SK-N-SH (cell line): ENCODE measurements around the gene DGCR2. TPM values are rescaled to one million over a fixed set of nuclear protein-coding genes. Genes with fewer than 3 reads are reported as not detected.

Experiments used
- CTCF ChIA-PET: fragments of 300-600, 350-600 bp; formaldehyde crosslinking; extraction: SDS; loops from one replicate; lab custom pipeline; 2021; lab: Yijun Ruan, JAX
- POLR2A ChIA-PET: fragments of 350-600 bp; sonication (Branson Sonifier 250); formaldehyde crosslinking; extraction: SDS; loops from one replicate; lab custom pipeline; 2020; ENCODE audit warnings: antibody characterized with exemption, inconsistent platforms; lab: Yijun Ruan, JAX
- DNase-seq: peaks from one replicate; pipeline ENCODE4 v3.0.0; 2012
- H2AFZ ChIP-seq: fragments of 200-600 bp; sonication (generic); 2 replicates; pipeline ENCODE4 v1.8.1; 2016; ENCODE audit warnings: antibody characterized with exemption, mild to moderate bottlenecking, low read depth
- H3F3A ChIP-seq: fragments of 200-600 bp; sonication (generic); replicated peaks from 2 replicates; pipeline ENCODE3; 2016; ENCODE audit warnings: antibody characterized with exemption, mild to moderate bottlenecking; ENCODE audit not compliant: insufficient read depth
- H3K27ac ChIP-seq, 2 experiments: fragments of 200-500 bp in 1 of 2; fragments of 200-600 bp in 1 of 2; sonication (Bioruptor generic) in 1 of 2; sonication (generic), shearing (Covaris generic) in 1 of 2; 2 replicates each; pipeline versions ENCODE4 v1.5.1 to v1.6.1; 2014 to 2016; ENCODE audit warnings: low read depth in 2 of 2, inconsistent platforms in 1 of 2, low read length in 1 of 2, mild to moderate bottlenecking in 1 of 2, mixed read lengths in 1 of 2
- H3K27me3 ChIP-seq: fragments of 200-600 bp; sonication (generic), shearing (Covaris generic); 2 replicates; pipeline ENCODE4 v1.6.1; 2016; ENCODE audit warnings: mixed run types; ENCODE audit not compliant: insufficient read depth
- H3K36me3 ChIP-seq, 2 experiments: fragments of 200-500 bp in 1 of 2; fragments of 200-600 bp in 1 of 2; sonication (Bioruptor generic) in 1 of 2; sonication (generic) in 1 of 2; replicated peaks in 1 of 2; 2 replicates each; pipeline versions ENCODE3 to v1.5.1; 2014 to 2016; ENCODE audit warnings: low read length in 1 of 2, mild to moderate bottlenecking in 1 of 2; ENCODE audit not compliant: insufficient read depth in 2 of 2, control insufficient read depth in 1 of 2
- H3K4me1 ChIP-seq, 2 experiments: fragments of 200-500 bp in 1 of 2; fragments of 200-600 bp in 1 of 2; sonication (Bioruptor generic) in 1 of 2; sonication (generic), shearing (Covaris generic) in 1 of 2; 2 replicates each; pipeline versions ENCODE4 v1.5.1 to v1.6.1; 2014 to 2016; ENCODE audit warnings: low read depth in 1 of 2, low read length in 1 of 2, mixed run types in 1 of 2; ENCODE audit not compliant: insufficient read depth in 2 of 2, control insufficient read depth in 1 of 2
- H3K4me2 ChIP-seq: fragments of 200-600 bp; sonication (generic), shearing (Covaris generic); 2 replicates; pipeline ENCODE4 v1.6.1; 2017; ENCODE audit warnings: mixed run types
- H3K4me3 ChIP-seq, 2 experiments: fragments of 200-500 bp in 1 of 2; fragments of 200-600 bp in 1 of 2; sonication (Bioruptor generic) in 1 of 2; sonication (generic), shearing (Covaris generic) in 1 of 2; 2 replicates each; pipeline versions ENCODE4 v1.5.1 to v1.8.1; 2014 to 2016; ENCODE audit warnings: low read depth in 2 of 2, inconsistent platforms in 1 of 2, low read length in 1 of 2, mild to moderate bottlenecking in 1 of 2, mixed read lengths in 1 of 2, moderate library complexity in 1 of 2
- H3K79me2 ChIP-seq: fragments of 200-600 bp; sonication (generic); 2 replicates; pipeline ENCODE4 v1.8.1; 2017; ENCODE audit warnings: mild to moderate bottlenecking; ENCODE audit not compliant: insufficient read depth
- H3K9ac ChIP-seq: fragments of 200-600 bp; sonication (generic); 2 replicates; pipeline ENCODE4 v1.6.1; 2017; ENCODE audit warnings: mixed run types
- H3K9me2 ChIP-seq: fragments of 200-600 bp; sonication (generic); 2 replicates; pipeline ENCODE4 v1.6.1; 2017; ENCODE audit warnings: mixed run types
- H3K9me3 ChIP-seq: fragments of 200-600 bp; sonication (generic); 2 replicates; pipeline ENCODE4 v1.6.1; 2017; ENCODE audit warnings: mixed run types, mild to moderate bottlenecking, moderate library complexity
- H4K20me1 ChIP-seq: fragments of 200-600 bp; sonication (generic); 2 replicates; pipeline ENCODE4 v1.6.1; 2017; ENCODE audit warnings: mild to moderate bottlenecking, mixed run types; ENCODE audit not compliant: insufficient read depth
- CHD2 ChIP-seq: fragments of 150-350 bp; IDR thresholded peaks from 2 replicates; pipeline ENCODE4 v1.6.1; 2018; ENCODE audit warnings: low read length; ENCODE audit not compliant: partially characterized antibody
- ELF1 ChIP-seq: IDR thresholded peaks from 2 replicates; pipeline ENCODE4 v1.4.0; 2012
- EZH2phosphoT487 ChIP-seq: fragments of 200-600 bp; sonication (generic); IDR thresholded peaks from 2 replicates; pipeline ENCODE4 v1.6.1; 2017; ENCODE audit warnings: low read depth, mixed run types, mild to moderate bottlenecking, antibody characterized with exemption, moderate library complexity, borderline replicate concordance
- FOSL2 ChIP-seq: IDR thresholded peaks from 2 replicates; pipeline ENCODE4 v1.4.0; 2012; ENCODE audit warnings: low read depth, mild to moderate bottlenecking, moderate library complexity, borderline replicate concordance
- FOXJ3 ChIP-seq: sonication (generic); formaldehyde crosslinking; IDR thresholded peaks from 2 replicates; pipeline ENCODE4 v1.5.1; 2020; ENCODE audit warnings: mild to moderate bottlenecking, missing genetic modification reagents
- FOXM1 ChIP-seq: IDR thresholded peaks from 2 replicates; pipeline ENCODE4 v1.4.0; 2012; ENCODE audit warnings: low read depth, mild to moderate bottlenecking
- GABPA ChIP-seq: IDR thresholded peaks from 2 replicates; pipeline ENCODE4 v1.4.0; 2012; ENCODE audit warnings: low read depth, mild to moderate bottlenecking
- MAX ChIP-seq: IDR thresholded peaks from 2 replicates; pipeline ENCODE4 v1.4.0; 2012; ENCODE audit warnings: low read depth
- MEF2A ChIP-seq: IDR thresholded peaks from 2 replicates; pipeline ENCODE4 v1.4.0; 2012; ENCODE audit warnings: low read depth, borderline replicate concordance
- NFIC ChIP-seq: IDR thresholded peaks from 2 replicates; pipeline ENCODE4 v1.4.0; 2012; ENCODE audit warnings: borderline replicate concordance
- PBX3 ChIP-seq: IDR thresholded peaks from 2 replicates; pipeline ENCODE4; 2012
- POLR2AphosphoS5 ChIP-seq: IDR thresholded peaks from 2 replicates; pipeline ENCODE4 v1.6.1; 2012; ENCODE audit warnings: low read depth, low read length
- RAD21 ChIP-seq: IDR thresholded peaks from 2 replicates; pipeline ENCODE4 v1.6.1; 2012; ENCODE audit warnings: mild to moderate bottlenecking, low read length
- RCOR1 ChIP-seq: fragments of 150-350 bp; IDR thresholded peaks from 2 replicates; pipeline ENCODE4 v1.6.1; 2017; ENCODE audit warnings: antibody characterized with exemption, low read length
- REST ChIP-seq: IDR thresholded peaks from 2 replicates; pipeline ENCODE4 v1.6.1; 2012; ENCODE audit warnings: mild to moderate bottlenecking, low read depth, low read length, moderate library complexity
- RFX5 ChIP-seq: IDR thresholded peaks from 2 replicates; pipeline ENCODE4 v1.6.1; 2012; ENCODE audit warnings: mild to moderate bottlenecking, improper control_type of control experiment, low read length
- RXRA ChIP-seq: IDR thresholded peaks from 2 replicates; pipeline ENCODE4 v1.4.0; 2012; ENCODE audit warnings: low read depth, mild to moderate bottlenecking, borderline replicate concordance
- SIN3A ChIP-seq: IDR thresholded peaks from 2 replicates; pipeline ENCODE4 v1.6.1; 2012; ENCODE audit warnings: low read depth, mild to moderate bottlenecking, low read length, moderate library complexity, borderline replicate concordance
- TCF12 ChIP-seq: IDR thresholded peaks from 2 replicates; pipeline ENCODE4 v1.4.0; 2012
- YY1 ChIP-seq: IDR thresholded peaks from 2 replicates; pipeline ENCODE4 v1.4.0; 2012; ENCODE audit warnings: low read depth, mild to moderate bottlenecking
- WGBS: methylation state at CpG from one replicate; pipeline ENCODE4 v1.1.6; 2017; ENCODE audit warnings: low lambda C conversion rate; 5-methylcytosine and 5-hydroxymethylcytosine counted together
- polyA plus RNA-seq, 3 experiments: library from polyadenylated mRNA; depleted of rRNA; stranded (reverse); fragments of >200 nt; gene quantifications; 2 replicates each; pipeline ENCODE4 v1.2.3, GENCODE V29; 2012
- TF ChIP-seq, protein P1 (sequence below): IDR thresholded peaks from 2 replicates; pipeline ENCODE4 v1.4.0; 2012; ENCODE audit warnings: low read depth, borderline replicate concordance
- TF ChIP-seq, protein P2 (sequence below): IDR thresholded peaks from 2 replicates; pipeline ENCODE4 v1.4.0; 2012; ENCODE audit warnings: low read depth, borderline replicate concordance

Gene DGCR2
- polyA plus RNA-seq, 1 of the 3 experiments (the other 2 are of a cell fraction): 30.4 TPM

- peaks cover 40 to 74% of the 10 kb centered on the region in 2 experiments for H3K36me3 ChIP-seq
- POLR2A ChIA-PET: no interaction called here
Measured at GRCh38 chr22:19046287-19046686, 75.9 kb downstream of the DGCR2 start.

GRCh38 chr22:19045094-19045493 is 77.1 kb downstream of the DGCR2 start:
- Histone ChIP-seq H3K27ac (no peak overlapping the region), H3K36me3 (peaks cover 40 to 81% of the 10 kb centered on the region in 2 experiments), H3K4me1 (no peaks in the 10 kb centered on the region), H3K79me2 (no peaks in the 10 kb centered on the region), H3K9me3 (no peaks in the 10 kb centered on the region), H4K20me1 (no peaks in the 10 kb centered on the region), H3K27me3 (no peaks in the 10 kb centered on the region), H2AFZ (no peak overlapping the region), H3F3A (no peaks in the 10 kb centered on the region), H3K9me2 (no peaks in the 10 kb centered on the region), H3K9ac (no peak overlapping the region), H3K4me2 (no peak overlapping the region), H3K4me3 (no peak overlapping the region)
- DNase-seq: no peak
- WGBS: 92% methylated on average over 7 of the region's 7 CpGs
- CTCF ChIA-PET: no interaction called here
- POLR2A ChIA-PET: no interaction called here
- TF ChIP-seq SIN3A: no peak
- no peak for TF ChIP-seq REST
- no peak for TF ChIP-seq YY1
- TF ChIP-seq PBX3: no peak
- TF ChIP-seq, protein P1, sequence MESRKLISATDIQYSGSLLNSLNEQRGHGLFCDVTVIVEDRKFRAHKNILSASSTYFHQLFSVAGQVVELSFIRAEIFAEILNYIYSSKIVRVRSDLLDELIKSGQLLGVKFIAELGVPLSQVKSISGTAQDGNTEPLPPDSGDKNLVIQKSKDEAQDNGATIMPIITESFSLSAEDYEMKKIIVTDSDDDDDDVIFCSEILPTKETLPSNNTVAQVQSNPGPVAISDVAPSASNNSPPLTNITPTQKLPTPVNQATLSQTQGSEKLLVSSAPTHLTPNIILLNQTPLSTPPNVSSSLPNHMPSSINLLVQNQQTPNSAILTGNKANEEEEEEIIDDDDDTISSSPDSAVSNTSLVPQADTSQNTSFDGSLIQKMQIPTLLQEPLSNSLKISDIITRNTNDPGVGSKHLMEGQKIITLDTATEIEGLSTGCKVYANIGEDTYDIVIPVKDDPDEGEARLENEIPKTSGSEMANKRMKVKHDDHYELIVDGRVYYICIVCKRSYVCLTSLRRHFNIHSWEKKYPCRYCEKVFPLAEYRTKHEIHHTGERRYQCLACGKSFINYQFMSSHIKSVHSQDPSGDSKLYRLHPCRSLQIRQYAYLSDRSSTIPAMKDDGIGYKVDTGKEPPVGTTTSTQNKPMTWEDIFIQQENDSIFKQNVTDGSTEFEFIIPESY: no peak
- TF ChIP-seq EZH2phosphoT487: no peak
- no peak for TF ChIP-seq TCF12
- no peak for TF ChIP-seq CHD2

More at GRCh38 chr22:19046287-19046686, 75.9 kb downstream of the DGCR2 start:
- Histone ChIP-seq H3K4me1 (no peaks in the 10 kb centered on the region), H3K9me3 (no peaks in the 10 kb centered on the region), H2AFZ (no peak overlapping the region), H3K9me2 (no peaks in the 10 kb centered on the region), H3K79me2 (no peaks in the 10 kb centered on the region), H3K4me2 (no peak overlapping the region), H3K27ac (no peak overlapping the region), H3F3A (no peaks in the 10 kb centered on the region), H3K4me3 (no peak overlapping the region), H3K9ac (no peak overlapping the region), H3K27me3 (no peaks in the 10 kb centered on the region), H4K20me1 (no peaks in the 10 kb centered on the region)
- no peak for TF ChIP-seq RCOR1
- TF ChIP-seq NFIC: no peak
- TF ChIP-seq RXRA: no peak
- TF ChIP-seq ELF1: no peak
- no peak for TF ChIP-seq CHD2
- no peak for TF ChIP-seq YY1
- no peak for TF ChIP-seq SIN3A
- no peak for TF ChIP-seq POLR2AphosphoS5
- TF ChIP-seq FOXJ3 (CRISPR knock-in tag): no peak
- no peak for TF ChIP-seq RAD21
- TF ChIP-seq GABPA: no peak
- no peak for TF ChIP-seq FOSL2
- no peak for TF ChIP-seq MAX
- TF ChIP-seq, protein P2, sequence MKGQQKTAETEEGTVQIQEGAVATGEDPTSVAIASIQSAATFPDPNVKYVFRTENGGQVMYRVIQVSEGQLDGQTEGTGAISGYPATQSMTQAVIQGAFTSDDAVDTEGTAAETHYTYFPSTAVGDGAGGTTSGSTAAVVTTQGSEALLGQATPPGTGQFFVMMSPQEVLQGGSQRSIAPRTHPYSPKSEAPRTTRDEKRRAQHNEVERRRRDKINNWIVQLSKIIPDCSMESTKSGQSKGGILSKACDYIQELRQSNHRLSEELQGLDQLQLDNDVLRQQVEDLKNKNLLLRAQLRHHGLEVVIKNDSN: no peak
- no peak for TF ChIP-seq MEF2A
- no peak for TF ChIP-seq PBX3
- TF ChIP-seq RFX5: no peak
- TF ChIP-seq FOXM1: no peak
- WGBS: 95% methylated on average over 2 of the region's 2 CpGs
- DNase-seq: no peak
- CTCF ChIA-PET: no interaction called here
